HEK293T (cell line): ENCODE data around the gene SYNPO2L.

ENCODE experiments used
- ARNT ChIP-seq: fragments of 450-650 bp; IDR thresholded peaks from 2 replicates; pipeline ENCODE4 v1.6.1; 2017; ENCODE audit warnings: mild to moderate bottlenecking
- BHLHE40 ChIP-seq: fragments of 450-650 bp; IDR thresholded peaks from 2 replicates; pipeline ENCODE4 v1.6.1; 2016; ENCODE audit warnings: mild to moderate bottlenecking, moderate library complexity, borderline replicate concordance
- ELF4 ChIP-seq: fragments of 450-650 bp; IDR thresholded peaks from 2 replicates; pipeline ENCODE4 v1.6.1; 2017; ENCODE audit warnings: antibody characterized with exemption
- FOXA1 ChIP-seq: fragments of 450-650 bp; IDR thresholded peaks from 2 replicates; pipeline ENCODE4 v1.6.1; 2016; ENCODE audit warnings: mild to moderate bottlenecking
- FOXK2 ChIP-seq: fragments of 450-650 bp; IDR thresholded peaks from 2 replicates; pipeline ENCODE4 v1.6.1; 2016; ENCODE audit warnings: mild to moderate bottlenecking
- HDGF ChIP-seq: fragments of 450-650 bp; IDR thresholded peaks from 2 replicates; pipeline ENCODE4 v1.6.1; 2017; ENCODE audit warnings: antibody characterized with exemption, borderline replicate concordance
- SP1 ChIP-seq: fragments of 450-650 bp; IDR thresholded peaks from 2 replicates; pipeline ENCODE4 v1.6.1; 2017

- TF ChIP-seq ARNT (no peak), FOXA1 (no peak), HDGF (no peak), FOXK2 (no peak), BHLHE40 (no peak), ELF4 (no peak), SP1 (no peak)
Measured at GRCh38 chr10:73627300-73627699, 28.5 kb downstream of the SYNPO2L start.
